ENCODE measurements around the gene FFAR2. TPM values are rescaled to one million over a fixed set of nuclear protein-coding genes. Genes with fewer than 3 reads are reported as not detected.
"Not testable (repeated sequence)": the region's sequence is repeated elsewhere in the genome, so short reads cannot be mapped to it uniquely, and the experiment has no call there.

Gene FFAR2
- not detected in 2 replicates for total RNA-seq

GRCh38 chr19:35447606-35448469 is at the start of gene FFAR2:
Gene FFAR2, plus strand, starts transcription at chr19:35448257. Its CDS starts 1,458 bp downstream, at chr19:35449715.
- DNase-seq (ENCODE audit: low read depth) = no peak

DNA sequence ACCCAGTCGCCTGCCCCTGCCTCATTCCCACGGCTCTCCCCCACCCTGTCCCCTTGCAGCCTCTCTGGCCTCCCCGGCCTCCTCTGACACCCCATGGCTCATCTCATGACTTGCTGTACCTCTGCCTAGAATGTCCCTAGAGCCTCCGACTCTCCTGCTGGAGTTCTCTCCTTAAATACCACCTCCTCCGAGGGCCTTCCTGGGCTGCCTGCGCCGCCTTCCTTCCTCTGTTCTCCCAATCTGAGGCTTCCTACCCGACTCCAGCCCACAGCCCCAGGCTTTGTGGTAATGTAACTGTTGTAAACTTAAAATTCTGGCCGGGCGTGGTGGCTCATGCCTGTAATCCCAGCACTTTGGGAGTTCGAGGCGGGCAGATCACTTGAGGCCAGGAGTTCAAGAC is 49.5 kb upstream of the FFAR2 start:
- DNase-seq (ENCODE audit: low read depth) = no peak

- DNase-seq (ENCODE audit: low read depth) = no peak
Observed at GRCh38 chr19:35399231-35399630, 48.8 kb upstream of the FFAR2 start.

DNA sequence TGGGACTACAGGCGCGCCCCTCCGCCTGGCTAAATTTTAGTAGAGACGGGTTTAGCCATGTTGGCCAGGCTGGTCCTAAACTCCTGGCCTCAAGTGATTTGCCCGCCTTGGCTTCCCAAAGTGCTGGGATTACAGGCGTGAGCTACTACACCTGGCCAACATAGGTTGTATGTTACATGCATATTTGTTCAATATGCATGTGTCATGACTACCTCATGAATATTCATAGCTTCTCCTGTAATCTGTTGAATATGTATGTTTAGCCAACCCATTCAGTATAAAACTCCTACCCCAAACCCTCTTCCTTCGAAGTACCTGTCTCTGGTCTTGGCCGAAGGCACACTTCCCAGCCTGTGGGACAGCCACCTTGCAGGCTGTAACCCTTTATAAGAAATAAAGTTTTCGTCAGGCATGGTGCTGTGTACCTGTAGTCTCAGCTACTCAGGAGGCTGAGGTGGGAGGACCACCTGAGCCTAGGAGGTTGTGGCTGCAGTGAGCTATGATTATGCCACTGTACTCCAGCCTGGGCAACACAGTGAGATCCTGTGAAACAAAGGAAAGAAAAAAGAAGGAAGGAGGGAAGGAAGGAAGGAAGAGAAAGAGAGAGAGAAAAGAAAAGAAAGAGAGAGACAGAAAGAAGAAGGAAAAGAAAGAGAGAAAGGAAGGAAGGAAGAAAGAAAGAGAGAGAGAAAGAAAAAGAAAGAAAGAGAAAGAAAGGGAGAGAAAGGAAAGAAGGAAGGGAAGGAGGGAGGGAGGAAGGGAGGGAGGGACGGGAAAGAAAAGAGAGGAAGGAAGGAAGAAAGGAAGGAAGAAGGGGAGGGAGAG is 47.9 kb upstream of the FFAR2 start:
- DNase-seq (ENCODE audit: low read depth) = no peak

- DNase-seq (ENCODE audit: low read depth) = no peak
Observed at GRCh38 chr19:35400773-35401100, 47.3 kb upstream of the FFAR2 start.

DNA sequence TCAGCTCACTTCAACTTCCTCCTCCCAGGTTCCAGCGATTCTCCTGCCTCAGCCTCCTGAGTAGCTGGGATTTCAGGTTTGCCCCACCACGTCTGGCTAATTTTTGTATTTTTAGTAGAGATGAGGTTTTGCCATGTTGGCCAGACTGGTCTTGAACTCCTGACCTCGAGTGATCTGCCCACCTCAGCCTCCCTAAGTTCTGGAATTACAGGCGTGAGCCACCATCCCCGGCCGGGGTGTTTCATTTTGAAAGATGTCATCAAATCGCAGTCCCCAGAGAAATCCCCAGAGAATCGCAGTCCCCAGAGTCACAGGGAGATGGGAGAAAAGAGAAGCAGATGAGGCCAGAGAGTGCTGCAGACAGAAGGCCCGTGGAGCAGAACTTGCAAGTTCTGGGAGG is 46.6 kb upstream of the FFAR2 start:
- not testable (repeated sequence) for DNase-seq (ENCODE audit: low read depth)

GRCh38 chr19:35403116-35403760 is 44.8 kb upstream of the FFAR2 start:
- no peak for DNase-seq (ENCODE audit: low read depth)

- DNase-seq (ENCODE audit: low read depth) = no peak
Observed at GRCh38 chr19:35404879-35405622, 43.0 kb upstream of the FFAR2 start.

- DNase-seq (ENCODE audit: low read depth) = no peak
Observed at GRCh38 chr19:35407619-35408018, 40.4 kb upstream of the FFAR2 start.

GRCh38 chr19:35408284-35409171 is 39.5 kb upstream of the FFAR2 start:
- DNase-seq (ENCODE audit: low read depth) = no peak

GRCh38 chr19:35409191-35409590 is 38.9 kb upstream of the FFAR2 start:
- DNase-seq (ENCODE audit: low read depth) = no peak

- DNase-seq (ENCODE audit: low read depth) = no peak
Observed at GRCh38 chr19:35410487-35410886, 37.6 kb upstream of the FFAR2 start.

GRCh38 chr19:35414442-35414841 is 33.6 kb upstream of the FFAR2 start:
- no peak for DNase-seq (ENCODE audit: low read depth)

GRCh38 chr19:35416331-35416730 is 31.7 kb upstream of the FFAR2 start:
- DNase-seq (ENCODE audit: low read depth) = no peak

GRCh38 chr19:35417278-35417677 is 30.8 kb upstream of the FFAR2 start:
- no peak for DNase-seq (ENCODE audit: low read depth)

GRCh38 chr19:35417713-35418534 is 30.1 kb upstream of the FFAR2 start:
- DNase-seq (ENCODE audit: low read depth) = no peak

DNA sequence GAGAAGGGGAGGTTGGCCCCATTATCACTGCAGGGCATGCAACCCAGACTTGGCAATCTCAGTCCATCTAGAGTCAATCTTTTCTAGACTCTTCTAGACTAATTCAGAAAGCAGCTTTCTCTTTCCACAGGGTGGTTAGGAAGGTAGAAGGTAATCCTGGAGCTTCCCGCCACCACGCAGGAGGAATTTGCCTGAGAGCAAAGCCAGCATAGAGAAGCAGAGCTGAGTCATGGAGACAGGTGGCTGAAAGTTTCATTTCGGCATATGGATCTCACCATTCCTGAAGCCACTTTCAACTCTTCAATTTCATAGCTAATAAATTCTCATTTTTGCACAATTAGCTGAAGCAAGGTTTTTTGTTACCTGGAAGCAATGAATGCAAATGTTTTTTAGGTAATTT is 29.0 kb upstream of the FFAR2 start:
- no peak for DNase-seq (ENCODE audit: low read depth)

- no peak for DNase-seq (ENCODE audit: low read depth)
Observed at GRCh38 chr19:35419805-35420204, 28.3 kb upstream of the FFAR2 start.

DNA sequence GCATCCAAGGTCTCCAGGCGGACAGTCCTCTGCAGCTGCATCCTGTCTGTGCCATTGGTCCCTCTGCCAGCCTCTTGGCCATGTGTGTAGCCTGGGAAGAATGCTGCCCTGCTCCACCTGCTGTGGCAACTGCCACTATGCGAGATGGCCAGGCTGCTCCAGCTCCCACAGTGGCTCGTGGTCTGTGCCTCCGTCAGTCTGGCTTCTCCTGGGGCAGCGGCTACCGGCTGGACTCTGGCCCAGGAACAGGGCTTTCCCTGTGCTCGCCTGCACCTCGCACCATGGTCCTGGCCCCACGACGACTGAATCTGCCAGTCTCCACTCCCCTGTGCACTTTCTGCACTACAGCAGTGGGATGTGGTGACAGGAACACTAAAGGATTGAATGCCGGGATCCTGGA is 26.7 kb upstream of the FFAR2 start:
- DNase-seq (ENCODE audit: low read depth) = no peak

- DNase-seq (ENCODE audit: low read depth) = not testable (repeated sequence)
Observed at GRCh38 chr19:35423406-35423805, 24.7 kb upstream of the FFAR2 start.

Data from renal cortical epithelial cell (primary cell).